ENCODE measurements around the gene ALOXE3. TPM values are rescaled to one million over a fixed set of nuclear protein-coding genes. Genes with fewer than 3 reads are reported as not detected.

The ALOXE3 gene
- total and polyA plus RNA-seq, 2 of the 8 experiments (the other 6 are each of a cell fraction or from before 2014, with no cell fraction given) = 0.26 TPM; not detected in 1

- TF ChIP-seq YY1 (IDR thresholded peaks at IDR 0.05; ENCODE audit: low read depth, low read length) (no peak), CBX5 (IDR thresholded peaks at IDR 0.05; ENCODE audit: low read depth, low read length) (no peak), GABPA (IDR thresholded peaks at IDR 0.05; ENCODE audit: borderline replicate concordance, insufficient read depth, low read length) (no peak), SP1 (IDR thresholded peaks at IDR 0.05; ENCODE audit: low read depth, low read length) (no peak)
Observed at GRCh38 chr17:8153031-8153451, 34.7 kb upstream of the ALOXE3 start (continued).

All from H1 (cell line).